ENCODE data around the gene SELENOO.

DNA sequence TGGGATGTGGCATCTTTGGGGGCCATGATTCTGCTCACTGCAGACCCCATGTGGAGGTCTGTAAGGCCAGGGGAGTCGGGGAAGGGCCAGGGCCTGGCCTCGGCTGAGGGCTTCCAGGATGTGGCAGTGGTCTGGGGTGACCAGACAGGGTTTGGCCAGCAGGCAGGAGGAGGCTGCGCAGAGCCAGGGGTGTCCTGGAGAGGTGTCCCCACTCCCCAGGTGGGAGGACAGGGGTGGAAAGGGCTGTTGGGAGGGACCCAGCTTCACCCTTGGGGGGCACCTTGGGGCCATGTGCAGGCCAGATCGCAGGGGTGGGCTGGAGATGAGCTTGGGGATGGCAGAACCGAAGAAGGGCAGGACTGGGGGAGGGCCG lies 26.8 kb upstream of the SELENOO start:
- TF ChIP-seq, protein P1, sequence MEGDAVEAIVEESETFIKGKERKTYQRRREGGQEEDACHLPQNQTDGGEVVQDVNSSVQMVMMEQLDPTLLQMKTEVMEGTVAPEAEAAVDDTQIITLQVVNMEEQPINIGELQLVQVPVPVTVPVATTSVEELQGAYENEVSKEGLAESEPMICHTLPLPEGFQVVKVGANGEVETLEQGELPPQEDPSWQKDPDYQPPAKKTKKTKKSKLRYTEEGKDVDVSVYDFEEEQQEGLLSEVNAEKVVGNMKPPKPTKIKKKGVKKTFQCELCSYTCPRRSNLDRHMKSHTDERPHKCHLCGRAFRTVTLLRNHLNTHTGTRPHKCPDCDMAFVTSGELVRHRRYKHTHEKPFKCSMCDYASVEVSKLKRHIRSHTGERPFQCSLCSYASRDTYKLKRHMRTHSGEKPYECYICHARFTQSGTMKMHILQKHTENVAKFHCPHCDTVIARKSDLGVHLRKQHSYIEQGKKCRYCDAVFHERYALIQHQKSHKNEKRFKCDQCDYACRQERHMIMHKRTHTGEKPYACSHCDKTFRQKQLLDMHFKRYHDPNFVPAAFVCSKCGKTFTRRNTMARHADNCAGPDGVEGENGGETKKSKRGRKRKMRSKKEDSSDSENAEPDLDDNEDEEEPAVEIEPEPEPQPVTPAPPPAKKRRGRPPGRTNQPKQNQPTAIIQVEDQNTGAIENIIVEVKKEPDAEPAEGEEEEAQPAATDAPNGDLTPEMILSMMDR (IDR thresholded peaks at IDR 0.05 in 2 of 3, conservative IDR thresholded peaks at IDR 0.05 in 1 of 3; ENCODE audit: borderline replicate concordance in 1 of 3, insufficient read depth in 1 of 3, low read depth in 2 of 3, low read length in 2 of 3) = no peak
- TF ChIP-seq EZH2phosphoT487 (IDR thresholded peaks at IDR 0.05; ENCODE audit: borderline replicate concordance) = no peak
- no peak for TF ChIP-seq YY1 (IDR thresholded peaks at IDR 0.05; ENCODE audit: extremely low read depth, insufficient replicate concordance, low read depth, low read length)
- no peak for TF ChIP-seq POLR2A (IDR thresholded peaks at IDR 0.05; ENCODE audit: borderline replicate concordance, extremely low read depth, insufficient read depth, insufficient read length)
- no peak for TF ChIP-seq SRF (IDR thresholded peaks at IDR 0.05; ENCODE audit: low read depth)
- no peak for TF ChIP-seq RAD21 (IDR thresholded peaks at IDR 0.05; ENCODE audit: low read depth)
- no peak for TF ChIP-seq MAX (IDR thresholded peaks at IDR 0.05)
- TF ChIP-seq CBX3 (IDR thresholded peaks at IDR 0.05; ENCODE audit: low read depth) = no peak
- no peak for TF ChIP-seq ZNF274 (IDR thresholded peaks at IDR 0.05; ENCODE audit: low read depth, low read length)
- TF ChIP-seq ZBTB33 (IDR thresholded peaks at IDR 0.05; ENCODE audit: extremely low read depth, insufficient replicate concordance, low read length) = no peak
- TF ChIP-seq SIN3A (IDR thresholded peaks at IDR 0.05; ENCODE audit: low read depth) = no peak

Data from HCT116 (cell line).